OCI-LY7 (cell line): ENCODE results near the gene KHDC4. TPM values are rescaled to one million over a fixed set of nuclear protein-coding genes. Genes with fewer than 3 reads are reported as not detected.

Experiments
- BruUV-seq: library from RNA; stranded (reverse); fragments of 400-500 nt; replicated peaks from 2 replicates; lab custom pipeline; 2021; lab: Mats Ljungman, UMichigan
- CTCF ChIA-PET: fragments of 300-600 bp; sonication (Branson Sonifier 250); formaldehyde crosslinking; loops from one replicate; lab custom pipeline; 2022; ENCODE audit warnings: antibody characterized with exemption; ENCODE audit not compliant: unreplicated experiment; lab: Charles Lee
- POLR2A ChIA-PET: fragments of 300-600 bp; sonication (Branson Sonifier 250); formaldehyde crosslinking; loops from one replicate; lab custom pipeline; 2022; ENCODE audit warnings: antibody characterized with exemption; lab: Charles Lee
- DNase-seq: peaks from one replicate; pipeline ENCODE4 v3.0.0-alpha.2; 2015; ENCODE audit warnings: low spot score
- H2AFZ ChIP-seq: fragments of 200-600 bp; sonication (generic), shearing (Covaris generic); 2 replicates; pipeline ENCODE4 v1.6.1; 2014; ENCODE audit warnings: mild to moderate bottlenecking, antibody characterized with exemption, low read length, moderate library complexity
- H3K27ac ChIP-seq: fragments of 200-600 bp; sonication (generic); 2 replicates; pipeline ENCODE4 v1.5.1; 2014; ENCODE audit warnings: mixed run types, low read depth, mild to moderate bottlenecking, moderate library complexity, low read length, inconsistent platforms; ENCODE audit not compliant: poor library complexity, severe bottlenecking
- H3K36me3 ChIP-seq: fragments of 200-600 bp; sonication (generic); 2 replicates; pipeline ENCODE4 v1.6.1; 2014; ENCODE audit warnings: mild to moderate bottlenecking, antibody characterized with exemption, low read length, moderate library complexity, mixed read lengths; ENCODE audit not compliant: insufficient read depth
- H3K4me1 ChIP-seq: fragments of 200-600 bp; sonication (generic); 2 replicates; pipeline ENCODE4 v1.5.1; 2014; ENCODE audit warnings: mild to moderate bottlenecking, low read length; ENCODE audit not compliant: insufficient read depth, poor library complexity, severe bottlenecking
- H3K4me2 ChIP-seq: fragments of 200-600 bp; sonication (generic); 2 replicates; pipeline ENCODE4 v1.6.1; 2014; ENCODE audit warnings: mild to moderate bottlenecking, low read length
- H3K4me3 ChIP-seq: fragments of 200-600 bp; sonication (generic); 2 replicates; pipeline ENCODE4 v1.5.1; 2014; ENCODE audit warnings: mild to moderate bottlenecking, low read depth, low read length; ENCODE audit not compliant: poor library complexity, severe bottlenecking
- H3K79me2 ChIP-seq: fragments of 200-600 bp; sonication (generic); 2 replicates; pipeline ENCODE4 v1.6.1; 2016; ENCODE audit warnings: low read depth, mild to moderate bottlenecking, low read length, moderate library complexity, mixed read lengths; ENCODE audit not compliant: insufficient read depth
- H3K9me2 ChIP-seq: fragments of 200-600 bp; sonication (generic); 2 replicates; pipeline ENCODE4 v1.6.1; 2016; ENCODE audit warnings: mild to moderate bottlenecking, low read length, mixed read lengths; ENCODE audit not compliant: insufficient read depth
- H3K9me3 ChIP-seq: fragments of 200-600 bp; sonication (generic); 2 replicates; pipeline ENCODE4 v1.6.1; 2014; ENCODE audit warnings: mild to moderate bottlenecking, mixed run types, low read length, mixed read lengths
- H4K20me1 ChIP-seq: fragments of 200-600 bp; sonication (generic); 2 replicates; pipeline ENCODE4 v1.6.1; 2014; ENCODE audit warnings: mild to moderate bottlenecking, antibody characterized with exemption, low read length, moderate library complexity, mixed read lengths; ENCODE audit not compliant: insufficient read depth
- CTCF ChIP-seq: fragments of 200-600 bp; sonication (generic); conservative IDR thresholded peaks from 2 replicates; pipeline ENCODE4 v1.5.1; 2014; ENCODE audit warnings: mild to moderate bottlenecking, antibody characterized with exemption, low read length, moderate library complexity, mixed read lengths
- EZH2phosphoT487 ChIP-seq: fragments of 200-600 bp; sonication (generic); IDR thresholded peaks from 2 replicates; pipeline ENCODE4 v1.6.1; 2018; ENCODE audit warnings: low read depth, borderline replicate concordance, mild to moderate bottlenecking, mixed run types, antibody characterized with exemption, low read length, moderate library complexity, mixed read lengths
- intact Hi-C: fragments of 100-400 bp; cut with micrococcal nuclease; formaldehyde crosslinking; loops from one replicate; pipeline ENCODE4 v1.10.0; 2022; ENCODE audit not compliant: unreplicated experiment
- total RNA-seq, 2 experiments: library from RNA; depleted of rRNA in 1 of 2; stranded (reverse); fragments of >200 nt in 1 of 2; shearing (Covaris generic) in 1 of 2; gene quantifications; 2 replicates each; pipeline ENCODE4 v1.2.3, GENCODE V29; 2014 to 2022

KHDC4 gene
- total RNA-seq, 2 experiments from 2014 or later, result 88.9 to 121 TPM

- BruUV-seq, result no TSS peak
- peaks cover 100% of the 10 kb centered on the region for H3K79me2 ChIP-seq
- H3K36me3 ChIP-seq, result peaks cover 70% of the 10 kb centered on the region
- H3K4me2 ChIP-seq, result peak overlapping the region; percentile 94; the same call in 1 of the 2 replicates
- DNase-seq, result no peak
- no peaks in the 10 kb centered on the region for H3K9me3 ChIP-seq
- no peak overlapping the region for H2AFZ ChIP-seq
- H3K9me2 ChIP-seq, result no peaks in the 10 kb centered on the region
- ChIA-PET CTCF (interaction anchor here (1.2 kb wide), 1 partner anchor 9 kb away, joined by 3 read pairs; no protein-coding TSS in a partner anchor), POLR2A (interaction anchor here (0.6 to 1.2 kb wide), 4 partner anchors 11 to 55 kb away, joined by 3 to 5 read pairs (median 4); no protein-coding TSS in a partner anchor)
- H3K27ac ChIP-seq, result no peak overlapping the region
- TF ChIP-seq EZH2phosphoT487 (no peak), CTCF (no peak)
- H3K4me1 ChIP-seq, result peaks cover 68% of the 10 kb centered on the region
- intact Hi-C loops, result no loop called here
- peaks cover 44% of the 10 kb centered on the region for H4K20me1 ChIP-seq
- H3K4me3 ChIP-seq, result no peak overlapping the region
These were observed 39.5 kb upstream of the KHDC4 start for GRCh38 chr1:155973723-155974122.

- DNase-seq, result no peak
- peaks cover 85% of the 10 kb centered on the region for H3K36me3 ChIP-seq
- H3K4me2 ChIP-seq, result peak overlapping the region; percentile 60
- peak overlapping the region; percentile 13 for H3K27ac ChIP-seq
- BruUV-seq, result no TSS peak
- TF ChIP-seq EZH2phosphoT487 (no peak), CTCF (no peak)
- peaks cover 98% of the 10 kb centered on the region for H3K79me2 ChIP-seq
- CTCF ChIA-PET, result interaction anchor here (0.9 kb wide), 1 partner anchor 11 kb away, joined by 4 read pairs; no protein-coding TSS in a partner anchor
- intact Hi-C loops, result no loop called here
- H4K20me1 ChIP-seq, result peaks cover 44% of the 10 kb centered on the region
- H3K4me3 ChIP-seq, result peak overlapping the region; percentile 35
- H3K4me1 ChIP-seq, result peaks cover 68% of the 10 kb centered on the region
- no peak overlapping the region for H2AFZ ChIP-seq
- H3K9me3 ChIP-seq, result no peaks in the 10 kb centered on the region
- POLR2A ChIA-PET, result interaction anchor here (0.7 kb wide), 1 partner anchor 1598 kb away, joined by 3 read pairs; no protein-coding TSS in a partner anchor
- no peaks in the 10 kb centered on the region for H3K9me2 ChIP-seq
These were observed 37.9 kb upstream of the KHDC4 start for GRCh38 chr1:155971910-155972809.
